Choroid plexus epithelial cell (primary cell): Measurements from ENCODE around the gene RMND5B.

Source experiments
- DNase-seq: peaks from one replicate; pipeline ENCODE4 v3.0.0-alpha.2; 2010; ENCODE audit warnings: low read depth
- H3K4me3 ChIP-seq: 2 replicates; pipeline ENCODE4 v1.5.1; 2011; ENCODE audit warnings: low read depth, mild to moderate bottlenecking, control low read depth, low read length, moderate library complexity
- TF ChIP-seq, protein P1 (sequence below): conservative IDR thresholded peaks from 2 replicates; pipeline ENCODE4 v1.5.1; 2011; ENCODE audit warnings: low read depth, mild to moderate bottlenecking, control low read depth, inconsistent platforms, low read length, moderate library complexity

RMND5B gene

DNA sequence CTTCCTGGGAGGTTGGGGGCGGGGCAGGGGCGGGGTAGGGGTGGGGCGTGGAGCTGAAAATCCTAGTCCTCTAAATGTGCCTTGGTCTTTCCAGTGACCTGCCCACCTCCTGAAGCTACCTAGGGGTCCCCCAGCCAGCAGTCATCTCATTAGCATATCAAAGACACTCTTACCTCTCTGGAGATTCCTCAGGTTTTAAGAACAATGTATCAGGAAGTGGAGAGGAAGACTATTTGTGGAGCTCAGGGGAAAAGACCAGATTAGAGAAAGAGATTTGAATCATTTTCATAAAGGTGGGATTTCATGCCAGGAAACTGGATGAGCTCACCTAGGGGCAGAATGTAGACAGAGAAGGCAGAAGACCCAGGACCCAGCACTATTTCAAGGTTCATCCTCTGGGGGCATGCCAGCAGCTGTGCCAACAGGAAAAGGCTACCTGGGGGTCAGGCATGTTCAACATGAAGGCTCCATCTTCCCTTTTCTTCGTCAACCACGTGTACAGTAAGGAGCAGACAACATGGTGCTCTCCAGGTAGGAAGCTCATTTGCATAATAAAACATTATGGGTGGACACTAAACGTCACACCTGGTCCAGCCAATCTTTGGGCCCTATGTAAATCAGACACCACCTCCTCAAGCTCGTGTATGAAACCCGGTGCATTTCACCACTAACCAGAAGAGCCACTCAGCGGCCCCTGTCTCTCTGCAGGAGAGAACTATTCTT lies 49.5 kb downstream of the RMND5B start:
- no peak overlapping the region for H3K4me3 ChIP-seq
- no peak for DNase-seq
- TF ChIP-seq, protein P1, sequence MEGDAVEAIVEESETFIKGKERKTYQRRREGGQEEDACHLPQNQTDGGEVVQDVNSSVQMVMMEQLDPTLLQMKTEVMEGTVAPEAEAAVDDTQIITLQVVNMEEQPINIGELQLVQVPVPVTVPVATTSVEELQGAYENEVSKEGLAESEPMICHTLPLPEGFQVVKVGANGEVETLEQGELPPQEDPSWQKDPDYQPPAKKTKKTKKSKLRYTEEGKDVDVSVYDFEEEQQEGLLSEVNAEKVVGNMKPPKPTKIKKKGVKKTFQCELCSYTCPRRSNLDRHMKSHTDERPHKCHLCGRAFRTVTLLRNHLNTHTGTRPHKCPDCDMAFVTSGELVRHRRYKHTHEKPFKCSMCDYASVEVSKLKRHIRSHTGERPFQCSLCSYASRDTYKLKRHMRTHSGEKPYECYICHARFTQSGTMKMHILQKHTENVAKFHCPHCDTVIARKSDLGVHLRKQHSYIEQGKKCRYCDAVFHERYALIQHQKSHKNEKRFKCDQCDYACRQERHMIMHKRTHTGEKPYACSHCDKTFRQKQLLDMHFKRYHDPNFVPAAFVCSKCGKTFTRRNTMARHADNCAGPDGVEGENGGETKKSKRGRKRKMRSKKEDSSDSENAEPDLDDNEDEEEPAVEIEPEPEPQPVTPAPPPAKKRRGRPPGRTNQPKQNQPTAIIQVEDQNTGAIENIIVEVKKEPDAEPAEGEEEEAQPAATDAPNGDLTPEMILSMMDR = no peak

DNA sequence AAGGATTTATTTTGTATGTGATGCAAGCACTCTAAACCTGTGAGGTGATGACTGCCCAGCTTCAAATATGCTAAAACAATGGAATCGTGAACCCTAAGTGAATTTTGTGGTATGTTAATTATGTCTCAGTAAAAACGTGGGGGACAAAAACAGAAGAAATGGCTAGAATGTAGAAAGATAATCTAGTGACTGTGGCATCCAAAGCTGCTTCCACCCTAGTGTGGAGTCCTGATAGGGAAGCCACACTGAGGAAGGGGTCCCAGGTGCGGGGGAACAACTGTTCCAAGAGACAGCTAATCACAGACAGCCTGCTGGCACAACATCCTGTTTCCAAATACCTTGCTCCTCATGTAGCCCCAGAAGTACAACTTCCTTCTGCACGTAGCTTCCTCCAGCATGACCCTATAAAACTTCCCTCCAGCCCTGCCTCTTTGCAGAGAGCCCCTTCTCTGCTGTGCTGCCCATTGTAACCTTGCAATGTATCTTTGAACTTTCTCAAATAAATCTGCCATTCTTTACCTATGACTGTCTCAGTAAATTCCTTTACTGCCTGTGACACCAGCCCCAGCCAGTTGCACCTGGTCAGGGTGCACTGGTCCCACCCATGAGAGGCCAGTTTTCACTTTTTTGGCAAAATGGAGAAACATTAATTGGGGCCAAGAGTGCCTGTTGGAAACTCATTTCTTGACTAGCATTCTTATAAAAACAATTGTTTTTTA lies 51.5 kb downstream of the RMND5B start:
- no peak overlapping the region for H3K4me3 ChIP-seq
- TF ChIP-seq, protein P1 = no peak
- DNase-seq = no peak

DNA sequence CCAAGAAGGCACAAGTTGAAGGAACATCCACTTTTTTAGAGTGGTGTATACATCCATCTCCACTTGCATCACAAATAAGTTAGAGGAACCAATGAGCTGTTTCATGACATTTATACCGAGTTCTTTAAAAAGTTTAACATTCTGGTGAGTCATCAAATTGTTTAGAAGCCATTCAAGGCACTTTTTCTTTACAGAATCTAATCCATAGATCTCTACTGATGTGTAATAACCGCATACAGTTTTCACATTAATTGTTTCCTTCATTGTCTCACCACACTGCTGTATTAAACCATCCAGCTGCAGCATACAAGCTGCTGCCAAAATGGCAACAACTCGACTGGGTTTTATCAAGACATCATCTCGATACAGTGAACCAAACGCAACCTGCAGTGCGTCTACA lies 55.6 kb downstream of the RMND5B start:
- no peak overlapping the region for H3K4me3 ChIP-seq
- TF ChIP-seq, protein P1 = no peak
- no peak for DNase-seq

DNA sequence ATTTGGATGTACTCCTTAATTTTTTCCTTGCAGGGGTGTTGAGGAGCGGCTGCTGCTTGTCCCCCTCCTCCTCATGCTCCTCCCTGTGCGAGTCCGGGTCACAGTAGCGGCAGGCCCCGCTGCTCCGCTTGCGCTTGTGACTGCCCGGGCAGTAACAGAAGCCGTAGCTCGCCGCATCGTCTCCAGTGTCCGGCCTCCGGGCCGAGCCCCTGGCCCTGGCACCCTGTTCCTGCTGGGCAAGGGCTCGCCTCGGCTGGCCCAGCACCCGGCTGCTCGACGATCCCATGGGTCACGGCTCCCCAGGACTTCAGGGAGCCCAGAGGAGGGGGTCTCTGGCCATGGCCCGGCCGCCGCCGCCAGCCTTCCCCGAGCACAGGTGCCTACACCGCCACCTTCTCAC lies 56.2 kb downstream of the RMND5B start, which contains the start of gene GMCL2:
TSS of gene GMCL2 (minus strand) at position 358 of the 400 bp plus-strand sequence. CDS start at position 286, 72 bp downstream.
- H3K4me3 ChIP-seq = no peak within 1 kb of the TSS
- TF ChIP-seq, protein P1 = no peak
- DNase-seq = no peak

DNA sequence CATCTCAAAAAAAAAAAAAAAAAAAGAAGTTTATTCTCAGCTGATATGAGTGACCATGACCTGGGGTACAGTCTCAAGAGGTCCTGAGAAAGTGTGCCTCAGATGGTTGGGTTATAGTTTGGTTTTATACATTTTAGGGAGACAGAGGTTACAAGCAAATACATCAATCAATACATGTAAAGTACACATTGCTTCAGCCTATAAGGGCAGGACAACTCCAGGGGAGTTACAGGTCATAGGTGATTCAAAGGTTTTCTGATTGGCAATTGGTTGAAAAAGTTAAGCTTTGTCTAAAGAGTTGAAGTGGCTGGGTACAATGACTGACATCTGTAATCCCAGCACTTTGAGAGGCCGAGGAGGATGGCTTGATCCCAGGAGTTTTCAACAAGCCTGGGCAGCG lies 58.6 kb downstream of the RMND5B start:
- TF ChIP-seq, protein P1 = no peak
- no peak for DNase-seq
- no peak overlapping the region for H3K4me3 ChIP-seq

DNA sequence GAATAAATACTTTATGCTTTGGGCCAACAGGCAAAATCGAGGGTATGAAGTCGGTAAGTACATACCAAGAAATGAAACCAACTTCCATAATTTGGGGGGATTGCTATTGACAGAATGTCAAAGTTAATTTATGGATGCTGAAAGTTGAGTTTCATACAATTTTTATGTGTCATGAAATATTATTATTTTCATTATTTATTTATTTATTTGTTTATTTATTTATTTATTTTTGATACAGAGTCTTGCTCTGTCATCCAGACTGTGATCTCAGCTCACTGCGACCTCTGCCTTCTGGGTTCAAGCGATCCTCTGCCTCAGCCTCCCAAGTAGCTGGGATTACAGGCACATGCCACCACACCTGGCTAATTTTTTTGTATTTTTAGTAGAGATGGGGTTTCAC lies 60.8 kb downstream of the RMND5B start:
- DNase-seq = no peak
- TF ChIP-seq, protein P1 = no peak

More for the DNA sequence above, 60.8 kb downstream of the RMND5B start:
- no peak overlapping the region for H3K4me3 ChIP-seq
